HCT116 (cell line): ENCODE data around the gene GAB2. TPM values are rescaled to one million over a fixed set of nuclear protein-coding genes. Genes with fewer than 3 reads are reported as not detected.

Experiments
- ATAC-seq: fragments of 200-7000 bp; cut with Tn5 transposase; 2 replicates; pipeline ENCODE4 v1.9.1; 2020; ENCODE audit warnings: mild to moderate bottlenecking, moderate library complexity
- BruUV-seq: library from RNA; stranded (reverse); fragments of 400-500 nt; replicated peaks from 2 replicates; lab custom pipeline; 2021; lab: Mats Ljungman, UMichigan
- CTCF ChIA-PET: fragments of 300-600 bp; sonication (Branson Sonifier 250); formaldehyde crosslinking; loops from one replicate; lab custom pipeline; 2021; ENCODE audit warnings: antibody characterized with exemption; lab: Charles Lee
- POLR2A ChIA-PET: fragments of 300-600, 350-600 bp; sonication (Branson Sonifier 250); formaldehyde crosslinking; loops from one replicate; lab custom pipeline; 2021; ENCODE audit warnings: antibody characterized with exemption; lab: Charles Lee
- RAD21 ChIA-PET, 2 experiments: fragments of 300-600 bp; sonication (Branson Sonifier 250); formaldehyde crosslinking; loops; one replicate each; lab custom pipeline; 2023; ENCODE audit warnings: low total read pairs in 2 of 2; ENCODE audit not compliant: uncharacterized antibody in 2 of 2, unreplicated experiment in 2 of 2, low non-redundant PET in 1 of 2; lab: Charles Lee
- DNase-seq: peaks from one replicate; pipeline ENCODE4 v3.0.0-alpha.2; 2010; ENCODE audit warnings: low read depth, low spot score
- H2AFZ ChIP-seq: fragments of 200-600 bp; shearing (Covaris generic), sonication (generic); 2 replicates; pipeline ENCODE4 v1.6.1; 2017; ENCODE audit warnings: low read depth, mixed run types, mixed read lengths, antibody characterized with exemption, low read length; ENCODE audit not compliant: poor library complexity, severe bottlenecking
- H3K27ac ChIP-seq: 2 replicates; pipeline ENCODE4 v1.5.1; 2012; ENCODE audit warnings: low read depth, low read length
- H3K27me3 ChIP-seq: fragments of 200-600 bp; sonication (generic); 2 replicates; pipeline ENCODE4 v1.6.1; 2016; ENCODE audit warnings: mixed run types, low read length, mixed read lengths; ENCODE audit not compliant: insufficient read depth
- H3K36me3 ChIP-seq, 2 experiments: fragments of 200-500 bp in 1 of 2; fragments of 200-600 bp in 1 of 2; sonication (Bioruptor generic) in 1 of 2; sonication (generic) in 1 of 2; 2 replicates each; pipeline versions ENCODE4 v1.5.1 to v1.6.1; 2014 to 2016; ENCODE audit warnings: low read length in 2 of 2, inconsistent platforms in 1 of 2, mixed read lengths in 1 of 2, mixed run types in 1 of 2; ENCODE audit not compliant: insufficient read depth in 2 of 2, control insufficient read depth in 1 of 2
- H3K4me1 ChIP-seq, 2 experiments: fragments of 200-600 bp in 1 of 2; sonication (generic) in 1 of 2; 2 replicates each; pipeline versions ENCODE4 v1.5.1 to v1.6.1; 2012 to 2017; ENCODE audit warnings: low read length in 2 of 2, inconsistent platforms in 1 of 2, mild to moderate bottlenecking in 1 of 2, mixed read lengths in 1 of 2, mixed run types in 1 of 2, moderate library complexity in 1 of 2; ENCODE audit not compliant: insufficient read depth in 2 of 2, control insufficient read depth in 1 of 2
- H3K4me2 ChIP-seq: fragments of 200-600 bp; sonication (generic); 2 replicates; pipeline ENCODE4 v1.6.1; 2017; ENCODE audit warnings: mixed run types, low read length, mixed read lengths
- H3K4me3 ChIP-seq, 2 experiments: fragments of 200-600 bp in 1 of 2; sonication (generic) in 1 of 2; replicated peaks in 1 of 2; 2 replicates each; pipeline ENCODE4 v1.5.1; 2011 to 2016; ENCODE audit warnings: low read length in 2 of 2, control low read depth in 1 of 2, low read depth in 1 of 2, mild to moderate bottlenecking in 1 of 2, mixed read lengths in 1 of 2, mixed run types in 1 of 2
- H3K79me2 ChIP-seq: fragments of 200-600 bp; sonication (generic); 2 replicates; pipeline ENCODE4 v1.6.1; 2017; ENCODE audit warnings: mild to moderate bottlenecking, mixed run types, low read length, moderate library complexity, mixed read lengths; ENCODE audit not compliant: insufficient read depth
- H3K9ac ChIP-seq: fragments of 200-600 bp; sonication (generic); 2 replicates; pipeline ENCODE4 v1.6.1; 2016; ENCODE audit warnings: low read length, mixed read lengths
- H3K9me2 ChIP-seq: fragments of 200-600 bp; sonication (generic), shearing (Covaris generic); 2 replicates; pipeline ENCODE4 v1.6.1; 2017; ENCODE audit warnings: mixed run types, mild to moderate bottlenecking, moderate library complexity; ENCODE audit not compliant: insufficient read depth
- H3K9me3 ChIP-seq, 2 experiments: fragments of 200-500 bp in 1 of 2; fragments of 200-600 bp in 1 of 2; sonication (Bioruptor generic) in 1 of 2; sonication (generic) in 1 of 2; 2 replicates each; pipeline ENCODE4 v1.6.1; 2014 to 2017; ENCODE audit warnings: low read length in 2 of 2, mixed read lengths in 2 of 2, inconsistent platforms in 1 of 2, low read depth in 1 of 2, mild to moderate bottlenecking in 1 of 2, mixed run types in 1 of 2, moderate library complexity in 1 of 2; ENCODE audit not compliant: control insufficient read depth in 1 of 2, insufficient read depth in 1 of 2
- H4K20me1 ChIP-seq: fragments of 200-600 bp; sonication (generic), shearing (Covaris generic); 2 replicates; pipeline ENCODE4 v1.6.1; 2017; ENCODE audit warnings: mixed run types, mild to moderate bottlenecking, moderate library complexity; ENCODE audit not compliant: insufficient read depth
- CEBPB ChIP-seq: IDR thresholded peaks from 2 replicates; pipeline ENCODE4 v1.6.1; 2012; ENCODE audit warnings: low read depth
- EGR1 ChIP-seq: IDR thresholded peaks from 2 replicates; pipeline ENCODE4 v1.6.1; 2012; ENCODE audit warnings: low read depth
- EZH2phosphoT487 ChIP-seq: fragments of 200-600 bp; IDR thresholded peaks from 2 replicates; pipeline ENCODE4 v1.6.1; 2018; ENCODE audit warnings: antibody characterized with exemption, borderline replicate concordance
- FOSL1 ChIP-seq: IDR thresholded peaks from 2 replicates; pipeline ENCODE4 v1.6.1; 2012; ENCODE audit warnings: low read depth
- POLR2AphosphoS5 ChIP-seq: IDR thresholded peaks from 2 replicates; pipeline ENCODE4 v1.6.1; 2011; ENCODE audit warnings: mild to moderate bottlenecking, low read depth, low read length, moderate library complexity
- RAD21 ChIP-seq: IDR thresholded peaks from 2 replicates; pipeline ENCODE4 v1.6.1; 2012; ENCODE audit warnings: low read depth, mild to moderate bottlenecking
- SRF ChIP-seq: IDR thresholded peaks from 2 replicates; pipeline ENCODE4 v1.6.1; 2012; ENCODE audit warnings: low read depth
- TCF7L2 ChIP-seq: IDR thresholded peaks from 2 replicates; pipeline ENCODE4 v1.7.0; 2011; ENCODE audit warnings: borderline replicate concordance, inconsistent platforms; ENCODE audit not compliant: insufficient read depth, insufficient read length; ENCODE audit errors: extremely low read depth
- YY1 ChIP-seq: IDR thresholded peaks from 2 replicates; pipeline ENCODE4 v1.6.1; 2011; ENCODE audit warnings: low read length, low read depth, moderate library complexity, mild to moderate bottlenecking; ENCODE audit not compliant: insufficient replicate concordance; ENCODE audit errors: extremely low read depth
- ZFX ChIP-seq: fragments of 450-650 bp; IDR thresholded peaks from 2 replicates; pipeline ENCODE4 v1.6.1; 2017
- ZNF274 ChIP-seq: fragments of 200-500 bp; sonication (Bioruptor generic); IDR thresholded peaks from 2 replicates; pipeline ENCODE4 v1.6.1; 2014; ENCODE audit warnings: mild to moderate bottlenecking, low read depth, low read length, inconsistent platforms
- intact Hi-C: fragments of 100-400 bp; cut with micrococcal nuclease; formaldehyde crosslinking; loops from 2 replicates; pipeline ENCODE4 v1.10.0; 2022
- total RNA-seq: library from RNA; stranded (reverse); gene quantifications from one replicate; pipeline ENCODE4 v1.2.1, GENCODE V29; 2021; ENCODE audit not compliant: unreplicated experiment
- TF ChIP-seq, protein P1 (sequence below), 3 experiments: fragments of 200-600 bp in 1 of 3; sonication (generic) in 1 of 3; IDR thresholded peaks in 2 of 3; conservative IDR thresholded peaks in 1 of 3; 2 replicates each; pipeline ENCODE4 v1.5.1; 2012 to 2017; ENCODE audit warnings: low read depth in 2 of 3, low read length in 2 of 3, antibody characterized with exemption in 1 of 3, borderline replicate concordance in 1 of 3, control low read depth in 1 of 3, mild to moderate bottlenecking in 1 of 3, mixed read lengths in 1 of 3, mixed run types in 1 of 3, moderate library complexity in 1 of 3; ENCODE audit not compliant: insufficient read depth in 1 of 3
- TF ChIP-seq, protein P2 (sequence below): IDR thresholded peaks from 2 replicates; pipeline ENCODE4 v1.6.1; 2012
- TF ChIP-seq, protein P3 (sequence below): IDR thresholded peaks from 2 replicates; pipeline ENCODE4 v1.6.1; 2012

GAB2 gene
- total RNA-seq, 1 experiment from 2014 or later = 1.9 TPM

DNA sequence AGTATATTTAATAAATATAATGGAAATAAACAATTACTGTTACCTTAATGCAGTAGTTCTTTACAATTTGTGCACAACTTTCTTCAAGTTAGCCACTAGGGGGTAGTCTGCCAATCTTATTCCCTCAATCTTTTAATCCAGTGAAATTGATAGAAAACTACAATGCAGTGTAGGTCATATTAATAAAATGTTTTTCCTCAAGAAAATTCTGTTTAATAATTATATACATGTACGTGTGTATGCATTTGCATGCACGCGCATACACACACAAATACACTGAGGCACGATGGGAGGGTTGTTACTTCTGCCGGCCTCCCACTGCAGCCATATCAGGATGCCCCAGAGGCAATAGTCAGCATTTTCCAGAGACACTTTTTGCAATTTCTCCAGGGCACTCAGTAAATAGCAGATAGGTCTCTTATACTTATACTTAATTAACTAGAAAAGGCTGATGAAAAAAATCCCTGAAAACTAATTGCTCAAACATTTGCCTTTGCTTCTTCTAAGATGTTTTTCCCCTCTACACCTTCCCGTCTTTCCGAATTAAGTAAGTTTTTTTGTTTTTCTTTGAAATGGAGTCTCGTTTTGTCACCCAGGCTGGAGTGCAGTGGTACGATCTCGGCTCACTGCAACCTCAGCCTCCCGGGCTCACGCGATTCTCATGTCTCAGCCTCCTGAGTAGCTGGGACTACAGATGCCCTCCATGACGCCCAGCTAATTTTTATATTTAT lies 3.1 kb downstream of the GAB2 start:
- Histone ChIP-seq H3K9me3 (no peaks in the 10 kb centered on the region; a peak in 1 of 4 replicates), H2AFZ (no peak overlapping the region), H3K4me3 (no peak overlapping the region), H3K36me3 (no peaks in the 10 kb centered on the region), H3K9me2 (no peaks in the 10 kb centered on the region), H3K4me2 (no peak overlapping the region), H3K27me3 (no peaks in the 10 kb centered on the region)
- CTCF ChIA-PET = interaction anchor here (1.2 to 3.3 kb wide), 2 partner anchors 14 to 150 kb away, joined by 3 to 17 read pairs; no protein-coding TSS in a partner anchor
- intact Hi-C loops = no loop called here
- ATAC-seq = no peak
- peak; percentile 47 for TF ChIP-seq RAD21
- TF ChIP-seq, protein P1, sequence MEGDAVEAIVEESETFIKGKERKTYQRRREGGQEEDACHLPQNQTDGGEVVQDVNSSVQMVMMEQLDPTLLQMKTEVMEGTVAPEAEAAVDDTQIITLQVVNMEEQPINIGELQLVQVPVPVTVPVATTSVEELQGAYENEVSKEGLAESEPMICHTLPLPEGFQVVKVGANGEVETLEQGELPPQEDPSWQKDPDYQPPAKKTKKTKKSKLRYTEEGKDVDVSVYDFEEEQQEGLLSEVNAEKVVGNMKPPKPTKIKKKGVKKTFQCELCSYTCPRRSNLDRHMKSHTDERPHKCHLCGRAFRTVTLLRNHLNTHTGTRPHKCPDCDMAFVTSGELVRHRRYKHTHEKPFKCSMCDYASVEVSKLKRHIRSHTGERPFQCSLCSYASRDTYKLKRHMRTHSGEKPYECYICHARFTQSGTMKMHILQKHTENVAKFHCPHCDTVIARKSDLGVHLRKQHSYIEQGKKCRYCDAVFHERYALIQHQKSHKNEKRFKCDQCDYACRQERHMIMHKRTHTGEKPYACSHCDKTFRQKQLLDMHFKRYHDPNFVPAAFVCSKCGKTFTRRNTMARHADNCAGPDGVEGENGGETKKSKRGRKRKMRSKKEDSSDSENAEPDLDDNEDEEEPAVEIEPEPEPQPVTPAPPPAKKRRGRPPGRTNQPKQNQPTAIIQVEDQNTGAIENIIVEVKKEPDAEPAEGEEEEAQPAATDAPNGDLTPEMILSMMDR (IDR thresholded peaks at IDR 0.05 in 2 of 3, conservative IDR thresholded peaks at IDR 0.05 in 1 of 3; ENCODE audit: borderline replicate concordance in 1 of 3, insufficient read depth in 1 of 3, low read depth in 2 of 3, low read length in 2 of 3) = peak; percentile 45 to 63 (median 62); a peak in 5 of 6 replicates
- TF ChIP-seq, protein P2, sequence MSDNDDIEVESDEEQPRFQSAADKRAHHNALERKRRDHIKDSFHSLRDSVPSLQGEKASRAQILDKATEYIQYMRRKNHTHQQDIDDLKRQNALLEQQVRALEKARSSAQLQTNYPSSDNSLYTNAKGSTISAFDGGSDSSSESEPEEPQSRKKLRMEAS = no peak
- TF ChIP-seq, all 23 proteins: peak for 2
- Histone ChIP-seq H3K79me2 (no peaks in the 10 kb centered on the region), H3K4me1 (peaks cover 5 to 19% of the 10 kb centered on the region in 2 experiments; a peak in 3 of 4 replicates), H3K27ac (no peak overlapping the region), H4K20me1 (no peaks in the 10 kb centered on the region), H3K9ac (no peak overlapping the region)
- no peak for DNase-seq
- RAD21 ChIA-PET = no interaction called here
- POLR2A ChIA-PET = no interaction called here
- BruUV-seq = no TSS peak

DNA sequence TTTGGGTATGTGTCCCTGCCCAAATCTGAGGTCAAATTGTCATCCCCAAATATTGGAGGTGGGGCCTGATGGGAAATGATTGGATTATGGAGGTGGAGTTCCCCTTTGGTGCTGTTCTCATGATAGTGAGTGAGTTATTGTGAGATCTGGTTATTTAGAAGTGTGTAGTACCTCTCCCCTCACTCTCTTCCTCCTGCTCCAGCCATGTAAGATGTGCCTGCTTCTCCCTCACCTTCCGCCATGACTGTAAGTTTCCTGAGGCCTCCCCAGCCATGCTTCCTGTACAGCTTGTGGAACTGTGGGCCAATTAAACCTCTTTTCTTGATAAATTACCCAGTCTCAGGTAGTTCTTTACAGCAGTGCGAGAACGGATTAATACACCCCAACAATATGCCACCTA lies 9.0 kb downstream of the GAB2 start:
- intact Hi-C loops = no loop called here
- no peak overlapping the region for H3K27ac ChIP-seq
- no peak for TF ChIP-seq SRF
- TF ChIP-seq, protein P1 (IDR thresholded peaks at IDR 0.05 in 2 of 3, conservative IDR thresholded peaks at IDR 0.05 in 1 of 3; ENCODE audit: borderline replicate concordance in 1 of 3, insufficient read depth in 1 of 3, low read depth in 2 of 3, low read length in 2 of 3) = no peak
- no peak for TF ChIP-seq ZNF274
- TF ChIP-seq, protein P3, sequence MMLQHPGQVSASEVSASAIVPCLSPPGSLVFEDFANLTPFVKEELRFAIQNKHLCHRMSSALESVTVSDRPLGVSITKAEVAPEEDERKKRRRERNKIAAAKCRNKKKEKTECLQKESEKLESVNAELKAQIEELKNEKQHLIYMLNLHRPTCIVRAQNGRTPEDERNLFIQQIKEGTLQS = no peak
- no peak for TF ChIP-seq EGR1
- TF ChIP-seq YY1 = no peak
- no peak for TF ChIP-seq EZH2phosphoT487
- no peak for TF ChIP-seq TCF7L2
- TF ChIP-seq FOSL1 = no peak
- no peak for TF ChIP-seq POLR2AphosphoS5
- no peak for TF ChIP-seq ZFX
- no peak for TF ChIP-seq RAD21
- no peak for TF ChIP-seq CEBPB

More for the DNA sequence above, 9.0 kb downstream of the GAB2 start:
- Histone ChIP-seq H2AFZ (no peak overlapping the region), H3K4me2 (no peak overlapping the region), H3K79me2 (no peaks in the 10 kb centered on the region), H4K20me1 (no peaks in the 10 kb centered on the region), H3K27me3 (no peaks in the 10 kb centered on the region), H3K4me1 (peaks cover 0 to 7% of the 10 kb centered on the region in 2 experiments; a peak in 2 of 4 replicates), H3K9ac (no peak overlapping the region), H3K4me3 (no peak overlapping the region), H3K36me3 (no peaks in the 10 kb centered on the region), H3K9me3 (no peaks in the 10 kb centered on the region; a peak in 1 of 4 replicates), H3K9me2 (no peaks in the 10 kb centered on the region)
- CTCF ChIA-PET = no interaction called here
- POLR2A ChIA-PET = no interaction called here
- no TSS peak for BruUV-seq
- ATAC-seq (no peak), DNase-seq (no peak)
- RAD21 ChIA-PET = no interaction called here
